HCT116 (cell line): ENCODE results near the gene ZFX. TPM values are rescaled to one million over a fixed set of nuclear protein-coding genes. Genes with fewer than 3 reads are reported as not detected.
A peak's percentile ranks its signal among the peaks of the same experiment; 100 is the strongest.

Experiments
- ATAC-seq: fragments of 200-7000 bp; cut with Tn5 transposase; 2 replicates; pipeline ENCODE4 v1.9.1; 2020; ENCODE audit warnings: mild to moderate bottlenecking, moderate library complexity
- BruUV-seq: library from RNA; stranded (reverse); fragments of 400-500 nt; replicated peaks from 2 replicates; lab custom pipeline; 2021; lab: Mats Ljungman, UMichigan
- CTCF ChIA-PET: fragments of 300-600 bp; sonication (Branson Sonifier 250); formaldehyde crosslinking; loops from one replicate; lab custom pipeline; 2021; ENCODE audit warnings: antibody characterized with exemption; lab: Charles Lee
- POLR2A ChIA-PET: fragments of 300-600, 350-600 bp; sonication (Branson Sonifier 250); formaldehyde crosslinking; loops from one replicate; lab custom pipeline; 2021; ENCODE audit warnings: antibody characterized with exemption; lab: Charles Lee
- RAD21 ChIA-PET, 2 experiments: fragments of 300-600 bp; sonication (Branson Sonifier 250); formaldehyde crosslinking; loops; one replicate each; lab custom pipeline; 2023; ENCODE audit warnings: low total read pairs in 2 of 2; ENCODE audit not compliant: uncharacterized antibody in 2 of 2, unreplicated experiment in 2 of 2, low non-redundant PET in 1 of 2; lab: Charles Lee
- DNase-seq: peaks from one replicate; pipeline ENCODE4 v3.0.0-alpha.2; 2010; ENCODE audit warnings: low read depth, low spot score
- H2AFZ ChIP-seq: fragments of 200-600 bp; shearing (Covaris generic), sonication (generic); 2 replicates; pipeline ENCODE4 v1.6.1; 2017; ENCODE audit warnings: low read depth, mixed run types, mixed read lengths, antibody characterized with exemption, low read length; ENCODE audit not compliant: poor library complexity, severe bottlenecking
- H3K27ac ChIP-seq: 2 replicates; pipeline ENCODE4 v1.5.1; 2012; ENCODE audit warnings: low read depth, low read length
- H3K27me3 ChIP-seq: fragments of 200-600 bp; sonication (generic); 2 replicates; pipeline ENCODE4 v1.6.1; 2016; ENCODE audit warnings: mixed run types, low read length, mixed read lengths; ENCODE audit not compliant: insufficient read depth
- H3K36me3 ChIP-seq, 2 experiments: fragments of 200-500 bp in 1 of 2; fragments of 200-600 bp in 1 of 2; sonication (Bioruptor generic) in 1 of 2; sonication (generic) in 1 of 2; 2 replicates each; pipeline versions ENCODE4 v1.5.1 to v1.6.1; 2014 to 2016; ENCODE audit warnings: low read length in 2 of 2, inconsistent platforms in 1 of 2, mixed read lengths in 1 of 2, mixed run types in 1 of 2; ENCODE audit not compliant: insufficient read depth in 2 of 2, control insufficient read depth in 1 of 2
- H3K4me1 ChIP-seq, 2 experiments: fragments of 200-600 bp in 1 of 2; sonication (generic) in 1 of 2; 2 replicates each; pipeline versions ENCODE4 v1.5.1 to v1.6.1; 2012 to 2017; ENCODE audit warnings: low read length in 2 of 2, inconsistent platforms in 1 of 2, mild to moderate bottlenecking in 1 of 2, mixed read lengths in 1 of 2, mixed run types in 1 of 2, moderate library complexity in 1 of 2; ENCODE audit not compliant: insufficient read depth in 2 of 2, control insufficient read depth in 1 of 2
- H3K4me2 ChIP-seq: fragments of 200-600 bp; sonication (generic); 2 replicates; pipeline ENCODE4 v1.6.1; 2017; ENCODE audit warnings: mixed run types, low read length, mixed read lengths
- H3K4me3 ChIP-seq, 2 experiments: fragments of 200-600 bp in 1 of 2; sonication (generic) in 1 of 2; replicated peaks in 1 of 2; 2 replicates each; pipeline ENCODE4 v1.5.1; 2011 to 2016; ENCODE audit warnings: low read length in 2 of 2, control low read depth in 1 of 2, low read depth in 1 of 2, mild to moderate bottlenecking in 1 of 2, mixed read lengths in 1 of 2, mixed run types in 1 of 2
- H3K79me2 ChIP-seq: fragments of 200-600 bp; sonication (generic); 2 replicates; pipeline ENCODE4 v1.6.1; 2017; ENCODE audit warnings: mild to moderate bottlenecking, mixed run types, low read length, moderate library complexity, mixed read lengths; ENCODE audit not compliant: insufficient read depth
- H3K9ac ChIP-seq: fragments of 200-600 bp; sonication (generic); 2 replicates; pipeline ENCODE4 v1.6.1; 2016; ENCODE audit warnings: low read length, mixed read lengths
- H3K9me2 ChIP-seq: fragments of 200-600 bp; sonication (generic), shearing (Covaris generic); 2 replicates; pipeline ENCODE4 v1.6.1; 2017; ENCODE audit warnings: mixed run types, mild to moderate bottlenecking, moderate library complexity; ENCODE audit not compliant: insufficient read depth
- H3K9me3 ChIP-seq, 2 experiments: fragments of 200-500 bp in 1 of 2; fragments of 200-600 bp in 1 of 2; sonication (Bioruptor generic) in 1 of 2; sonication (generic) in 1 of 2; 2 replicates each; pipeline ENCODE4 v1.6.1; 2014 to 2017; ENCODE audit warnings: low read length in 2 of 2, mixed read lengths in 2 of 2, inconsistent platforms in 1 of 2, low read depth in 1 of 2, mild to moderate bottlenecking in 1 of 2, mixed run types in 1 of 2, moderate library complexity in 1 of 2; ENCODE audit not compliant: control insufficient read depth in 1 of 2, insufficient read depth in 1 of 2
- H4K20me1 ChIP-seq: fragments of 200-600 bp; sonication (generic), shearing (Covaris generic); 2 replicates; pipeline ENCODE4 v1.6.1; 2017; ENCODE audit warnings: mixed run types, mild to moderate bottlenecking, moderate library complexity; ENCODE audit not compliant: insufficient read depth
- CBX3 ChIP-seq: IDR thresholded peaks from 2 replicates; pipeline ENCODE4 v1.6.1; 2012; ENCODE audit warnings: low read depth
- CEBPB ChIP-seq: IDR thresholded peaks from 2 replicates; pipeline ENCODE4 v1.6.1; 2012; ENCODE audit warnings: low read depth
- CTCF ChIP-seq, 3 experiments: fragments of 200-600 bp in 1 of 3; sonication (generic) in 1 of 3; IDR thresholded peaks in 2 of 3; conservative IDR thresholded peaks in 1 of 3; 2 replicates each; pipeline ENCODE4 v1.5.1; 2012 to 2017; ENCODE audit warnings: low read depth in 2 of 3, low read length in 2 of 3, antibody characterized with exemption in 1 of 3, borderline replicate concordance in 1 of 3, control low read depth in 1 of 3, mild to moderate bottlenecking in 1 of 3, mixed read lengths in 1 of 3, mixed run types in 1 of 3, moderate library complexity in 1 of 3; ENCODE audit not compliant: insufficient read depth in 1 of 3
- EZH2 ChIP-seq: fragments of 200-600 bp; sonication (generic); IDR thresholded peaks from 2 replicates; pipeline ENCODE4 v1.6.1; 2017; ENCODE audit warnings: antibody characterized with exemption, mixed run types
- JUND ChIP-seq: IDR thresholded peaks from 2 replicates; pipeline ENCODE4 v1.6.1; 2012
- MAX ChIP-seq: IDR thresholded peaks from 2 replicates; pipeline ENCODE4 v1.6.1; 2012
- POLR2AphosphoS5 ChIP-seq: IDR thresholded peaks from 2 replicates; pipeline ENCODE4 v1.6.1; 2011; ENCODE audit warnings: mild to moderate bottlenecking, low read depth, low read length, moderate library complexity
- RAD21 ChIP-seq: IDR thresholded peaks from 2 replicates; pipeline ENCODE4 v1.6.1; 2012; ENCODE audit warnings: low read depth, mild to moderate bottlenecking
- SIN3A ChIP-seq: IDR thresholded peaks from 2 replicates; pipeline ENCODE4 v1.6.1; 2012; ENCODE audit warnings: low read depth
- TCF7L2 ChIP-seq: IDR thresholded peaks from 2 replicates; pipeline ENCODE4 v1.7.0; 2011; ENCODE audit warnings: borderline replicate concordance, inconsistent platforms; ENCODE audit not compliant: insufficient read depth, insufficient read length; ENCODE audit errors: extremely low read depth
- YY1 ChIP-seq: IDR thresholded peaks from 2 replicates; pipeline ENCODE4 v1.6.1; 2011; ENCODE audit warnings: low read length, low read depth, moderate library complexity, mild to moderate bottlenecking; ENCODE audit not compliant: insufficient replicate concordance; ENCODE audit errors: extremely low read depth
- ZBTB33 ChIP-seq: IDR thresholded peaks from 2 replicates; pipeline ENCODE4 v1.6.1; 2011; ENCODE audit warnings: mild to moderate bottlenecking, low read length, moderate library complexity; ENCODE audit not compliant: insufficient replicate concordance; ENCODE audit errors: extremely low read depth
- intact Hi-C: fragments of 100-400 bp; cut with micrococcal nuclease; formaldehyde crosslinking; loops from 2 replicates; pipeline ENCODE4 v1.10.0; 2022
- total RNA-seq: library from RNA; stranded (reverse); gene quantifications from one replicate; pipeline ENCODE4 v1.2.1, GENCODE V29; 2021; ENCODE audit not compliant: unreplicated experiment

The ZFX gene
- total RNA-seq, 1 experiment from 2014 or later: 28.1 TPM

- H3K79me2 ChIP-seq: peaks cover 53% of the 10 kb centered on the region
- peak; percentile 61 for DNase-seq
- peaks cover 0 to 5% of the 10 kb centered on the region in 2 experiments; a peak in 1 of 4 replicates for H3K36me3 ChIP-seq
- POLR2A ChIA-PET: no interaction called here
- BruUV-seq: no TSS peak
- H3K9me3 ChIP-seq: no peaks in the 10 kb centered on the region
- H3K4me2 ChIP-seq: peak overlapping the region; percentile 73
- CTCF ChIA-PET: no interaction called here
- RAD21 ChIA-PET: no interaction called here
- H4K20me1 ChIP-seq: no peaks in the 10 kb centered on the region
- intact Hi-C loops: no loop called here
- peak; percentile 75 for ATAC-seq
- TF ChIP-seq MAX (peak; percentile 61; the same call in 1 of the 2 replicates), JUND (no peak), YY1 (peak; percentile 93), RAD21 (peak; percentile 29; the same call in 1 of the 2 replicates), TCF7L2 (no peak), EZH2 (no peak), SIN3A (0 out of 2 replicates have a peak, but pooled peaks have one; percentile 59), POLR2AphosphoS5 (peak; percentile 62), CBX3 (no peak), ZBTB33 (no peak), CEBPB (no peak), CTCF (IDR thresholded peaks at IDR 0.05 in 2 of 3, conservative IDR thresholded peaks at IDR 0.05 in 1 of 3; ENCODE audit: borderline replicate concordance in 1 of 3, insufficient read depth in 1 of 3, low read depth in 2 of 3, low read length in 2 of 3) (peak in 1 of 3 experiments; percentile 1; a peak in 1 of 6 replicates)
- TF ChIP-seq, all 23 proteins: peak for 6
- Histone ChIP-seq H3K4me3 (peak overlapping the region; percentile 67 to 76), H3K27ac (peak overlapping the region; percentile 98), H2AFZ (no peak overlapping the region), H3K4me1 (peaks cover 26 to 47% of the 10 kb centered on the region in 2 experiments), H3K27me3 (no peaks in the 10 kb centered on the region), H3K9ac (peak overlapping the region; percentile 74), H3K9me2 (no peaks in the 10 kb centered on the region)
Measured at GRCh38 chrX:24150051-24150790, 692 bp downstream of the ZFX start.
